GM12878 (cell line): Measurements from ENCODE around the gene COQ9. TPM values are rescaled to one million over a fixed set of nuclear protein-coding genes. Genes with fewer than 3 reads are reported as not detected.

Experiments used
- ATAC-seq: fragments of 200-7000 bp; cut with Tn5 transposase; 3 replicates; pipeline ENCODE4 v1.9.1; 2020; ENCODE audit warnings: mild to moderate bottlenecking, moderate library complexity
- BruUV-seq: library from RNA; stranded (reverse); fragments of 400-500 nt; replicated peaks from 2 replicates; lab custom pipeline; 2021; lab: Mats Ljungman, UMichigan
- CTCF ChIA-PET: fragments of 300-600 bp; sonication (Branson Sonifier 250); formaldehyde crosslinking; extraction: SDS; loops from one replicate; lab custom pipeline; 2021; ENCODE audit warnings: inconsistent platforms; lab: Yijun Ruan, JAX
- POLR2A ChIA-PET: fragments of 350-600 bp; formaldehyde crosslinking; extraction: SDS; loops from one replicate; lab custom pipeline; 2021; ENCODE audit warnings: inconsistent platforms; lab: Charles Lee
- RAD21 ChIA-PET: fragments of 300-600 bp; sonication (Branson Sonifier 250); formaldehyde crosslinking; loops from one replicate; lab custom pipeline; 2023; ENCODE audit warnings: antibody characterized with exemption; ENCODE audit not compliant: unreplicated experiment; lab: Charles Lee
- SMC1A ChIA-PET: fragments of 300-600 bp; sonication (Branson Sonifier 250); formaldehyde crosslinking; loops from one replicate; lab custom pipeline; 2023; ENCODE audit not compliant: unreplicated experiment, uncharacterized antibody; lab: Charles Lee
- DNase-seq: peaks from one replicate; pipeline ENCODE4 v3.0.0-alpha.2; 2011; ENCODE audit warnings: low read depth, low spot score
- FAIRE-seq: peaks from 3 replicates; lab custom pipeline; 2011; peaks lifted over from hg19 to GRCh38; lab: Jason Lieb, UNC
- H2AFZ ChIP-seq: 2 replicates; pipeline ENCODE4 v1.6.0; 2011; ENCODE audit warnings: low read depth, low read length, control low read depth; ENCODE audit not compliant: control insufficient read depth
- H3K27ac ChIP-seq: 2 replicates; pipeline ENCODE4 v1.5.1; 2011; ENCODE audit warnings: control low read depth; ENCODE audit not compliant: control insufficient read depth, insufficient read depth
- H3K27me3 ChIP-seq, 2 experiments: replicated peaks in 1 of 2; 2 replicates each; pipeline versions ENCODE4 v1.6.0 to v1.6.1; 2011; ENCODE audit warnings: low read length in 1 of 2; ENCODE audit not compliant: control insufficient read depth in 2 of 2, insufficient read depth in 2 of 2
- H3K36me3 ChIP-seq, 2 experiments: 2 replicates each; pipeline ENCODE4 v1.5.1; 2011; ENCODE audit warnings: low read length in 1 of 2; ENCODE audit not compliant: control insufficient read depth in 2 of 2, insufficient read depth in 2 of 2
- H3K4me1 ChIP-seq: 2 replicates; pipeline ENCODE4 v1.6.1; 2011; ENCODE audit warnings: mild to moderate bottlenecking, low read length, moderate library complexity, mixed read lengths; ENCODE audit not compliant: control insufficient read depth, insufficient read depth
- H3K4me2 ChIP-seq: 2 replicates; pipeline ENCODE4 v1.6.0; 2011; ENCODE audit warnings: control low read depth; ENCODE audit not compliant: control insufficient read depth, insufficient read depth
- H3K4me3 ChIP-seq: fragments of 200-600 bp; sonication (generic); 2 replicates; pipeline ENCODE4 v1.5.1; 2016
- H3K79me2 ChIP-seq: 2 replicates; pipeline ENCODE4 v1.6.0; 2011; ENCODE audit warnings: low read length; ENCODE audit not compliant: control insufficient read depth, insufficient read depth
- H3K9ac ChIP-seq: 2 replicates; pipeline ENCODE4 v1.8.0; 2011; ENCODE audit warnings: low read length, control low read depth, mixed read lengths; ENCODE audit not compliant: control insufficient read depth, insufficient read depth
- H3K9me3 ChIP-seq: replicated peaks from 3 replicates; pipeline ENCODE4 v1.5.1; 2011; ENCODE audit warnings: mild to moderate bottlenecking, low read length; ENCODE audit not compliant: control insufficient read depth, insufficient read depth
- H4K20me1 ChIP-seq: 2 replicates; pipeline ENCODE4 v1.6.0; 2011; ENCODE audit not compliant: control insufficient read depth, insufficient read depth
- DPF2 ChIP-seq: fragments of 450-650 bp; IDR thresholded peaks from 2 replicates; pipeline ENCODE4 v1.6.1; 2017; ENCODE audit warnings: mild to moderate bottlenecking
- EP300 ChIP-seq, 2 experiments: fragments of 150-350 bp in 1 of 2; IDR thresholded peaks; 2 replicates each; pipeline ENCODE4 v1.6.1; 2011 to 2012; ENCODE audit warnings: low read depth in 2 of 2, low read length in 2 of 2, borderline replicate concordance in 1 of 2, improper control_type of control experiment in 1 of 2, inconsistent platforms in 1 of 2; ENCODE audit not compliant: control insufficient read depth in 1 of 2
- ETV6 ChIP-seq, 2 experiments: fragments of 450-650 bp in 1 of 2; IDR thresholded peaks in 1 of 2; conservative IDR thresholded peaks in 1 of 2; 2 replicates each; pipeline ENCODE4 v1.6.1; 2014; ENCODE audit warnings: antibody characterized with exemption in 1 of 2, borderline replicate concordance in 1 of 2, low read depth in 1 of 2, mild to moderate bottlenecking in 1 of 2, moderate library complexity in 1 of 2
- SIN3A ChIP-seq: IDR thresholded peaks from 2 replicates; pipeline ENCODE4 v1.6.1; 2012; ENCODE audit warnings: low read depth, low read length, improper control_type of control experiment
- SREBF2 ChIP-seq: IDR thresholded peaks from 2 replicates; pipeline ENCODE4 v1.6.1; 2012; ENCODE audit warnings: mild to moderate bottlenecking, low read length
- TBL1XR1 ChIP-seq: IDR thresholded peaks from 2 replicates; pipeline ENCODE4 v1.6.1; 2012; ENCODE audit warnings: low read depth, low read length, improper control_type of control experiment
- WGBS: methylation state at CpG from one replicate; pipeline ENCODE4 v1.1.6; 2016; ENCODE audit warnings: low lambda C conversion rate; ENCODE audit not compliant: insufficient replicate concordance, insufficient coverage; ENCODE audit errors: missing lambda C conversion rate; 5-methylcytosine and 5-hydroxymethylcytosine counted together
- in situ Hi-C: fragments of 300-500 bp; cut with MboI; formaldehyde crosslinking; loops from 9 replicates; pipeline ENCODE4 v1.14.3; 2018; ENCODE audit warnings: mixed read lengths
- intact Hi-C: fragments of 100-400 bp; cut with micrococcal nuclease; formaldehyde crosslinking; loops from one replicate; pipeline ENCODE4 v1.14.2; 2022; ENCODE audit not compliant: unreplicated experiment
- polyA plus RNA-seq, 11 experiments: library from polyadenylated mRNA; depleted of rRNA in 4 of 11; unstranded in 6 of 11; stranded (reverse) in 5 of 11; fragments of >200 nt; fragmentation: Nextera tagmentation in 4 of 11; fragmentation: Illumina TruSeq in 1 of 11; extraction: Ambion mirVana in 4 of 11; extraction: Trizol in 1 of 11; gene quantifications; 1 replicate in 1 of 11; 2 replicates in 10 of 11; pipeline versions ENCODE4 v1.2.1 to v1.2.3, GENCODE V29; 2011 to 2016; ENCODE audit warnings: inconsistent platforms in 2 of 11, missing spikeins in 2 of 11, low read depth in 1 of 11
- total RNA-seq, 4 experiments: library from RNA; depleted of rRNA in 3 of 4; stranded (reverse); fragments of >200 nt in 3 of 4; fragmentation: Illumina TruSeq in 1 of 4; extraction: Trizol in 1 of 4; gene quantifications; 2 replicates each; pipeline versions ENCODE4 v1.2.1 to v1.2.3, GENCODE V29; 2013 to 2021
- TF ChIP-seq, protein P1 (sequence below): IDR thresholded peaks from 2 replicates; pipeline ENCODE4 v1.6.1; 2011; ENCODE audit warnings: borderline replicate concordance, low read depth, mild to moderate bottlenecking, moderate library complexity, mixed read lengths, low read length; ENCODE audit not compliant: insufficient read depth; ENCODE audit errors: extremely low read length
- TF ChIP-seq, protein P2 (sequence below), 3 experiments: IDR thresholded peaks in 2 of 3; conservative IDR thresholded peaks in 1 of 3; 2 replicates each; pipeline ENCODE4 v1.5.1; 2011; ENCODE audit warnings: low read depth in 3 of 3, low read length in 3 of 3, mild to moderate bottlenecking in 3 of 3, control low read depth in 2 of 3, moderate library complexity in 2 of 3, inconsistent platforms in 1 of 3, mixed read lengths in 1 of 3; ENCODE audit not compliant: control insufficient read depth in 2 of 3, insufficient read depth in 1 of 3; ENCODE audit errors: extremely low read depth in 1 of 3

COQ9 gene
- total and polyA plus RNA-seq, 10 of the 15 experiments (the other 5 are each of a cell fraction or from before 2014, with no cell fraction given): 24.1 to 79.7 (median 50.1) TPM

DNA sequence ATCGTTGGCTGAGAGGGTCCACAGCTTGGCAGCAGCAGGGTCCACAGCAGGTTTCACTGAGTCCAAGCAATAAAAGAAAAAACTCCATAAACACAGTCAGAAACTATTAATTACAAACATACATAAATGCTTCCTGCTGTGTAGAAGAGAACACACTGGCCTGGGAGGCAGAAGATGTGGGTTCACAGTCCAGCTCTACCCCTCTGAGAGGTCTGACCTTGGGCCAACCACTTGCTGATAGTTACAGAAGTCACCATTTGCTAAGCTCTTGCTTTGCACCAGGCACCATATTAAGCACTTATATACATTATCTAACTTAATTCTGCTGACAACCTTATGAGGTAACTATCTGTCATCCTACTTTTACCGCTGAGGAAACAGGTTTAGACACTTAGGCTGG, 14.8 kb upstream of the COQ9 start:
- no peaks in the 10 kb centered on the region for H3K9me3 ChIP-seq
- intact Hi-C loops (no loop called here), in situ Hi-C loops (no loop called here)
- no peaks in the 10 kb centered on the region for H4K20me1 ChIP-seq
- no peak for TF ChIP-seq SIN3A
- FAIRE-seq: no peak
- no TSS peak for BruUV-seq
- no peak overlapping the region for H3K4me3 ChIP-seq
- no peak overlapping the region for H2AFZ ChIP-seq
- no peaks in the 10 kb centered on the region for H3K4me1 ChIP-seq
- ChIA-PET RAD21 (no interaction called here), SMC1A (interaction anchor here (1.4 kb wide), 1 partner anchor 9 kb away, joined by 4 read pairs; no protein-coding TSS in a partner anchor), CTCF (interaction anchor here (0.6 to 2.7 kb wide), 6 partner anchors 12 to 88 kb away, joined by 3 to 11 read pairs (median 4); partner anchors contain the start of genes CIAPIN1 and COQ9), POLR2A (no interaction called here)
- H3K9ac ChIP-seq: no peak overlapping the region
- no peaks in the 10 kb centered on the region for H3K79me2 ChIP-seq
- H3K27me3 ChIP-seq: no peaks in the 10 kb centered on the region
- peaks cover 17 to 32% of the 10 kb centered on the region in 2 experiments for H3K36me3 ChIP-seq
- WGBS: 97% methylated on average over 2 of the region's 2 CpGs
- no peak for DNase-seq
- no peak overlapping the region for H3K4me2 ChIP-seq
- no peak for ATAC-seq
- H3K27ac ChIP-seq: no peak overlapping the region

DNA sequence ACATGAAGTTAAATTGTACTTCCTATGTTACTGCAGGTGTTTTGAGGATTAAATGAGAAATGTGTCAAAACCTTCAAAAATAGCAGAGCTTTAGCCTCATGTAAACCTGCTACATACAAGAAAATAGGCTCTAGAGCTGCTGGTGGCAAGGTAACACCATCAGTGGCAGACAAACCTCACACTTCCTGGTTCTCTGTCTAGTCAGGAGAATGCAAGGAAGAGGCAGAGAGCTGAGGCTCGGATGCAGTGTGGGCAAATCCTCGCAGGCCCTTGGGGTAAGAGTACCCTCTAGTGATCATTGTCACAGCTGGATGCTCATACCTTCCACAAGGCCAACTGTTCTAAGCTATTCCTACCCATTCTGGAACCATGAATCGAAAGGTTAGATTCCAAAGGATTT, 14.3 kb upstream of the COQ9 start:
- ATAC-seq (no peak), FAIRE-seq (no peak), DNase-seq (no peak)
- RAD21 ChIA-PET: no interaction called here
- CTCF ChIA-PET: interaction anchor here (0.9 to 1.7 kb wide), 5 partner anchors 11 to 88 kb away, joined by 3 to 11 read pairs (median 4); partner anchors contain the start of genes CIAPIN1 and COQ9
- in situ Hi-C loops: no loop called here
- Histone ChIP-seq H3K27ac (no peak overlapping the region), H3K9me3 (no peaks in the 10 kb centered on the region), H3K79me2 (no peaks in the 10 kb centered on the region), H4K20me1 (no peaks in the 10 kb centered on the region), H3K27me3 (no peaks in the 10 kb centered on the region), H3K36me3 (peaks cover 17 to 32% of the 10 kb centered on the region in 2 experiments), H2AFZ (no peak overlapping the region), H3K9ac (no peak overlapping the region), H3K4me3 (no peak overlapping the region), H3K4me1 (no peaks in the 10 kb centered on the region), H3K4me2 (no peak overlapping the region)
- SMC1A ChIA-PET: interaction anchor here (0.7 to 1.4 kb wide), 2 partner anchors 9 to 14 kb away, joined by 3 to 4 read pairs; no protein-coding TSS in a partner anchor
- no TSS peak for BruUV-seq
- intact Hi-C loops: no loop called here
- POLR2A ChIA-PET: no interaction called here
- 97% methylated on average over 3 of the region's 3 CpGs for WGBS
- TF ChIP-seq, protein P1, sequence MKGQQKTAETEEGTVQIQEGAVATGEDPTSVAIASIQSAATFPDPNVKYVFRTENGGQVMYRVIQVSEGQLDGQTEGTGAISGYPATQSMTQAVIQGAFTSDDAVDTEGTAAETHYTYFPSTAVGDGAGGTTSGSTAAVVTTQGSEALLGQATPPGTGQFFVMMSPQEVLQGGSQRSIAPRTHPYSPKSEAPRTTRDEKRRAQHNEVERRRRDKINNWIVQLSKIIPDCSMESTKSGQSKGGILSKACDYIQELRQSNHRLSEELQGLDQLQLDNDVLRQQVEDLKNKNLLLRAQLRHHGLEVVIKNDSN: no peak
- no peak for TF ChIP-seq ETV6 (conservative IDR thresholded peaks at IDR 0.05 in 1 of 2, IDR thresholded peaks at IDR 0.05 in 1 of 2; ENCODE audit: borderline replicate concordance in 1 of 2, low read depth in 1 of 2)
- no peak for TF ChIP-seq DPF2
- no peak for TF ChIP-seq TBL1XR1
- TF ChIP-seq SREBF2: no peak
- TF ChIP-seq, protein P2, sequence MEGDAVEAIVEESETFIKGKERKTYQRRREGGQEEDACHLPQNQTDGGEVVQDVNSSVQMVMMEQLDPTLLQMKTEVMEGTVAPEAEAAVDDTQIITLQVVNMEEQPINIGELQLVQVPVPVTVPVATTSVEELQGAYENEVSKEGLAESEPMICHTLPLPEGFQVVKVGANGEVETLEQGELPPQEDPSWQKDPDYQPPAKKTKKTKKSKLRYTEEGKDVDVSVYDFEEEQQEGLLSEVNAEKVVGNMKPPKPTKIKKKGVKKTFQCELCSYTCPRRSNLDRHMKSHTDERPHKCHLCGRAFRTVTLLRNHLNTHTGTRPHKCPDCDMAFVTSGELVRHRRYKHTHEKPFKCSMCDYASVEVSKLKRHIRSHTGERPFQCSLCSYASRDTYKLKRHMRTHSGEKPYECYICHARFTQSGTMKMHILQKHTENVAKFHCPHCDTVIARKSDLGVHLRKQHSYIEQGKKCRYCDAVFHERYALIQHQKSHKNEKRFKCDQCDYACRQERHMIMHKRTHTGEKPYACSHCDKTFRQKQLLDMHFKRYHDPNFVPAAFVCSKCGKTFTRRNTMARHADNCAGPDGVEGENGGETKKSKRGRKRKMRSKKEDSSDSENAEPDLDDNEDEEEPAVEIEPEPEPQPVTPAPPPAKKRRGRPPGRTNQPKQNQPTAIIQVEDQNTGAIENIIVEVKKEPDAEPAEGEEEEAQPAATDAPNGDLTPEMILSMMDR (IDR thresholded peaks at IDR 0.05 in 2 of 3, conservative IDR thresholded peaks at IDR 0.05 in 1 of 3; ENCODE audit: control insufficient read depth in 2 of 3, extremely low read depth in 1 of 3, insufficient read depth in 1 of 3, low read depth in 3 of 3, low read length in 3 of 3): no peak
- TF ChIP-seq EP300 (IDR thresholded peaks at IDR 0.05; ENCODE audit: borderline replicate concordance in 1 of 2, control insufficient read depth in 1 of 2, low read depth in 2 of 2, low read length in 2 of 2): no peak
